WTC11 (cell line): Measurements from ENCODE around the gene CCSER2. TPM values are rescaled to one million over a fixed set of nuclear protein-coding genes. Genes with fewer than 3 reads are reported as not detected.
"Not testable (repeated sequence)": the region's sequence is repeated elsewhere in the genome, so short reads cannot be mapped to it uniquely, and the experiment has no call there.

Source experiments
- ATAC-seq: fragments of 200-7000 bp; cut with Tn5 transposase; 2 replicates; pipeline ENCODE4 v1.10.0; 2021; ENCODE audit warnings: mild to moderate bottlenecking, moderate library complexity
- CTCF ChIA-PET: fragments of 300-600 bp; sonication (Branson Sonifier 250); formaldehyde crosslinking; loops from one replicate; lab custom pipeline; 2021; ENCODE audit warnings: antibody characterized with exemption; lab: Charles Lee
- POLR2A ChIA-PET: fragments of 350-600 bp; sonication (Branson Sonifier 250); formaldehyde crosslinking; loops from one replicate; lab custom pipeline; 2021; ENCODE audit warnings: antibody characterized with exemption; lab: Charles Lee
- DNase-seq: peaks from one replicate; pipeline ENCODE4 v3.0.0; 2021; ENCODE audit warnings: low spot score
- H3K27ac Mint-ChIP-seq: 2 replicates; pipeline ENCODE4 v1.8.0; 2021; ENCODE audit warnings: mixed read lengths
- H3K27me3 Mint-ChIP-seq: 2 replicates; pipeline ENCODE4 v1.8.0; 2021; ENCODE audit warnings: low read depth, mild to moderate bottlenecking, moderate library complexity, mixed read lengths
- H3K36me3 Mint-ChIP-seq: 2 replicates; pipeline ENCODE4 v1.8.0; 2021; ENCODE audit warnings: mixed read lengths
- H3K4me1 Mint-ChIP-seq: 2 replicates; pipeline ENCODE4 v1.8.0; 2022; ENCODE audit warnings: mixed read lengths
- H3K4me3 Mint-ChIP-seq: 2 replicates; pipeline ENCODE4 v1.8.0; 2021; ENCODE audit warnings: mild to moderate bottlenecking, moderate library complexity, mixed read lengths
- H3K9me3 Mint-ChIP-seq: 2 replicates; pipeline ENCODE4 v1.8.0; 2021; ENCODE audit warnings: mixed read lengths
- ATF1 ChIP-seq: sonication (generic); formaldehyde crosslinking; IDR thresholded peaks from 2 replicates; pipeline ENCODE4 v1.8.1; 2023; ENCODE audit warnings: mild to moderate bottlenecking, moderate library complexity, missing genetic modification reagents
- GRHL2 ChIP-seq: fragments of 250-450 bp; sonication (Bioruptor Pico); IDR thresholded peaks from 2 replicates; pipeline ENCODE4 v1.8.0; 2022; ENCODE audit warnings: mild to moderate bottlenecking, moderate library complexity; ENCODE audit not compliant: insufficient replicate concordance, severe bottlenecking
- JUN ChIP-seq: sonication (generic); formaldehyde crosslinking; IDR thresholded peaks from 2 replicates; pipeline ENCODE4 v1.8.0; 2023; ENCODE audit warnings: mild to moderate bottlenecking, missing genetic modification reagents
- NR1H2 ChIP-seq: sonication (generic); formaldehyde crosslinking; IDR thresholded peaks from 2 replicates; pipeline ENCODE4 v1.9.0; 2021; ENCODE audit warnings: mild to moderate bottlenecking, moderate library complexity, missing genetic modification reagents
- TEAD1 ChIP-seq: sonication (generic); formaldehyde crosslinking; IDR thresholded peaks from 2 replicates; pipeline ENCODE4 v1.8.0; 2022; ENCODE audit warnings: mild to moderate bottlenecking, missing genetic modification reagents
- ZBTB21 ChIP-seq: sonication (generic); formaldehyde crosslinking; IDR thresholded peaks from 2 replicates; pipeline ENCODE4 v1.8.1; 2023; ENCODE audit warnings: mild to moderate bottlenecking, missing genetic modification reagents, borderline replicate concordance
- ZNF121 ChIP-seq: sonication (generic); formaldehyde crosslinking; IDR thresholded peaks from 2 replicates; pipeline ENCODE4 v1.8.0; 2023; ENCODE audit warnings: missing genetic modification reagents
- ZNF263 ChIP-seq: sonication (generic); formaldehyde crosslinking; IDR thresholded peaks from 2 replicates; pipeline ENCODE4 v1.8.1; 2022; ENCODE audit warnings: low read depth, mild to moderate bottlenecking, moderate library complexity, missing genetic modification reagents
- ZNF317 ChIP-seq: sonication (generic); formaldehyde crosslinking; IDR thresholded peaks from 2 replicates; pipeline ENCODE4 v1.8.1; 2023; ENCODE audit warnings: low read depth, mild to moderate bottlenecking, moderate library complexity, missing genetic modification reagents, borderline replicate concordance
- ZNF416 ChIP-seq: fragments of 250-450 bp; sonication (Bioruptor Pico); IDR thresholded peaks from 2 replicates; pipeline ENCODE4 v1.9.0; 2021; ENCODE audit warnings: mild to moderate bottlenecking, inconsistent platforms
- ZNF671 ChIP-seq: fragments of 250-450 bp; sonication (Bioruptor Pico); IDR thresholded peaks from 2 replicates; pipeline ENCODE4 v1.8.0; 2021; ENCODE audit warnings: mild to moderate bottlenecking
- total RNA-seq: library from RNA; stranded (reverse); gene quantifications from 3 replicates; pipeline ENCODE4 v1.2.3, GENCODE V29; 2021
- TF ChIP-seq, protein P1 (sequence below): sonication (generic); formaldehyde crosslinking; IDR thresholded peaks from 2 replicates; pipeline ENCODE4 v1.8.1; 2023; ENCODE audit warnings: mild to moderate bottlenecking, missing genetic modification reagents, borderline replicate concordance
- TF ChIP-seq, protein P2 (sequence below): sonication (generic); formaldehyde crosslinking; IDR thresholded peaks from 2 replicates; pipeline ENCODE4 v1.8.1; 2023; ENCODE audit warnings: mild to moderate bottlenecking, moderate library complexity, missing genetic modification reagents
- TF ChIP-seq, protein P3 (sequence below): sonication (generic); formaldehyde crosslinking; IDR thresholded peaks from 2 replicates; pipeline ENCODE4 v1.8.1; 2022; ENCODE audit warnings: missing genetic modification reagents, borderline replicate concordance
- TF ChIP-seq, protein P4 (sequence below): sonication (generic); formaldehyde crosslinking; IDR thresholded peaks from 2 replicates; pipeline ENCODE4 v1.8.0; 2022; ENCODE audit warnings: missing genetic modification reagents

Gene CCSER2
- total RNA-seq, 1 experiment from 2014 or later: 30.6 TPM

DNA sequence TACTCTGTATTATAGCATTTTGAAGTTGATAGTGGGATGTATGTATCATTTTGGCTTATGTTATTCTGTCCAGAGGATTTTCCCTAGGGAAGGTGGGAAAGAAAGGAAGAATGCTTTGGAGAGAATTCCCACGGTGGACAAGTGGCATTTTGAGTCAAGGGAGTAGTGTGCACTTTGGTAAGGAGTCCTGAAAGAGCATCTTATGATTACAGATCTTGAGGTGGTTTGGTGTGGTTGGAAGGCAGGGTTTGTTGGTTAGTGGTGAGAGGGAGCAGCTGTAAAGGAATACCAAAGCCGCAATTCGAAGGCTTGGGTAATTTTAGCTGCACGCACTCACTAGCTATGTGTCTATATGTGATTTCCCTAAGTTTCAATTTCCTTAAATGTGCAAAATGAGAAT, 16.1 kb downstream of the CCSER2 start (continued):
- TF ChIP-seq, protein P1, sequence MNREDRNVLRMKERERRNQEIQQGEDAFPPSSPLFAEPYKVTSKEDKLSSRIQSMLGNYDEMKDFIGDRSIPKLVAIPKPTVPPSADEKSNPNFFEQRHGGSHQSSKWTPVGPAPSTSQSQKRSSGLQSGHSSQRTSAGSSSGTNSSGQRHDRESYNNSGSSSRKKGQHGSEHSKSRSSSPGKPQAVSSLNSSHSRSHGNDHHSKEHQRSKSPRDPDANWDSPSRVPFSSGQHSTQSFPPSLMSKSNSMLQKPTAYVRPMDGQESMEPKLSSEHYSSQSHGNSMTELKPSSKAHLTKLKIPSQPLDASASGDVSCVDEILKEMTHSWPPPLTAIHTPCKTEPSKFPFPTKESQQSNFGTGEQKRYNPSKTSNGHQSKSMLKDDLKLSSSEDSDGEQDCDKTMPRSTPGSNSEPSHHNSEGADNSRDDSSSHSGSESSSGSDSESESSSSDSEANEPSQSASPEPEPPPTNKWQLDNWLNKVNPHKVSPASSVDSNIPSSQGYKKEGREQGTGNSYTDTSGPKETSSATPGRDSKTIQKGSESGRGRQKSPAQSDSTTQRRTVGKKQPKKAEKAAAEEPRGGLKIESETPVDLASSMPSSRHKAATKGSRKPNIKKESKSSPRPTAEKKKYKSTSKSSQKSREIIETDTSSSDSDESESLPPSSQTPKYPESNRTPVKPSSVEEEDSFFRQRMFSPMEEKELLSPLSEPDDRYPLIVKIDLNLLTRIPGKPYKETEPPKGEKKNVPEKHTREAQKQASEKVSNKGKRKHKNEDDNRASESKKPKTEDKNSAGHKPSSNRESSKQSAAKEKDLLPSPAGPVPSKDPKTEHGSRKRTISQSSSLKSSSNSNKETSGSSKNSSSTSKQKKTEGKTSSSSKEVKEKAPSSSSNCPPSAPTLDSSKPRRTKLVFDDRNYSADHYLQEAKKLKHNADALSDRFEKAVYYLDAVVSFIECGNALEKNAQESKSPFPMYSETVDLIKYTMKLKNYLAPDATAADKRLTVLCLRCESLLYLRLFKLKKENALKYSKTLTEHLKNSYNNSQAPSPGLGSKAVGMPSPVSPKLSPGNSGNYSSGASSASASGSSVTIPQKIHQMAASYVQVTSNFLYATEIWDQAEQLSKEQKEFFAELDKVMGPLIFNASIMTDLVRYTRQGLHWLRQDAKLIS (CRISPR knock-in tag): no peak

DNA sequence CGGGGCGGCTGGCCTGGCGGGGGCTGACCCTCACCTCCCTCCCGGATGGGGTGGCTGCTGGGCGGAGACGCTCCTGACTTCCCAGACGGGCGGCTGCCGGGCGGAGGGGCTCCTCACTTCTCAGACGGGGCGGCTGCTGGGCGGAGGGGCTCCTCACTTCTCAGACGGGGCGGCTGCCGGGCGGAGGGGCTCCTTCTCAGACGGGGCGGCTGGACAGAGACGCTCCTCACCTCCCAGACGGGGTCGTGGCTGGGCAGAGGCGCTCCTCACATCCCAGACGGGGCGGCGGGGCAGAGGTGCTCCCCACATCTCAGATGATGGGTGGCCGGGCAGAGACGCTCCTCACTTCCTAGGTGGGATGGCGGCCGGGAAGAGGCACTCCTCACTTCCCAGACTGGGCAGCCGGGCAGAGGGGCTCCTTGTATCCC, 19.2 kb downstream of the CCSER2 start:
- CTCF ChIA-PET, H3K27ac Mint-ChIP-seq, DNase-seq, POLR2A ChIA-PET, ATAC-seq, H3K4me3 Mint-ChIP-seq, H3K27me3 Mint-ChIP-seq: not testable (repeated sequence)
- H3K36me3 Mint-ChIP-seq: peaks cover 22% of the 10 kb centered on the region
- H3K9me3 Mint-ChIP-seq: peaks cover 16% of the 10 kb centered on the region
- peaks cover 30% of the 10 kb centered on the region for H3K4me1 Mint-ChIP-seq

DNA sequence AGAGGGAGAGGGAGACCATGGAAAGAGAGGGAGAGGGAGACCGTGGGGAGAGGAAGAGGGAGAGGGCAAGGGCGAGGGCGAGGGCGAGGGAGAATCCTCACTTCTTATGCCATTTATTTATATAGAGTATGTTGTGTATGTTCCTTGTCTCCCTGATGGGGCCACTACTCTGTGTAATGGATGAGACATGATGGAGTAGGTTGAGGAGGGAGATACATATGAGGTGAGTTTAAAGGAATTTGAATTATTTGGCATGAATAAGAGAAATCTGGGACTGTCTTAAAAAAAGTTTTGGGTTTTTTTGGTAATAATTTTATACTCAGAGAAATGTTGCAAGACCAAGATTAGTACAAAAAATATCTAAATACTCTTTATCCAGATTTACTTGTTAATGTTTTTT, 20.1 kb downstream of the CCSER2 start:
- Mint-ChIP-seq H3K27me3 (no peaks in the 10 kb centered on the region), H3K9me3 (peaks cover 16% of the 10 kb centered on the region)
- ATAC-seq: no peak
- TF ChIP-seq, protein P1 (CRISPR knock-in tag): no peak
- no peak for TF ChIP-seq JUN (CRISPR knock-in tag)
- TF ChIP-seq ZNF416 (CRISPR knock-in tag): no peak
- TF ChIP-seq, protein P2, sequence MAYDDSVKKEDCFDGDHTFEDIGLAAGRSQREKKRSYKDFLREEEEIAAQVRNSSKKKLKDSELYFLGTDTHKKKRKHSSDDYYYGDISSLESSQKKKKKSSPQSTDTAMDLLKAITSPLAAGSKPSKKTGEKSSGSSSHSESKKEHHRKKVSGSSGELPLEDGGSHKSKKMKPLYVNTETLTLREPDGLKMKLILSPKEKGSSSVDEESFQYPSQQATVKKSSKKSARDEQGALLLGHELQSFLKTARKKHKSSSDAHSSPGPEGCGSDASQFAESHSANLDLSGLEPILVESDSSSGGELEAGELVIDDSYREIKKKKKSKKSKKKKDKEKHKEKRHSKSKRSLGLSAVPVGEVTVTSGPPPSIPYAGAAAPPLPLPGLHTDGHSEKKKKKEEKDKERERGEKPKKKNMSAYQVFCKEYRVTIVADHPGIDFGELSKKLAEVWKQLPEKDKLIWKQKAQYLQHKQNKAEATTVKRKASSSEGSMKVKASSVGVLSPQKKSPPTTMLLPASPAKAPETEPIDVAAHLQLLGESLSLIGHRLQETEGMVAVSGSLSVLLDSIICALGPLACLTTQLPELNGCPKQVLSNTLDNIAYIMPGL: no peak
- no peak for TF ChIP-seq GRHL2
- no peak for TF ChIP-seq ZNF121 (CRISPR knock-in tag)
- no peak for TF ChIP-seq ZNF671 (CRISPR knock-in tag)
- TF ChIP-seq ATF1 (CRISPR knock-in tag): no peak
- no peak for TF ChIP-seq ZBTB21 (CRISPR knock-in tag)
- TF ChIP-seq, all 79 proteins: peak for 0
- Mint-ChIP-seq H3K27ac (no peak overlapping the region), H3K36me3 (peaks cover 22% of the 10 kb centered on the region), H3K4me3 (no peak overlapping the region), H3K4me1 (peaks cover 33% of the 10 kb centered on the region)
- no peak for DNase-seq
- ChIA-PET POLR2A (no interaction called here), CTCF (interaction anchor here (1.2 kb wide), 1 partner anchor 189 kb away, joined by 4 read pairs; no protein-coding TSS in a partner anchor)

DNA sequence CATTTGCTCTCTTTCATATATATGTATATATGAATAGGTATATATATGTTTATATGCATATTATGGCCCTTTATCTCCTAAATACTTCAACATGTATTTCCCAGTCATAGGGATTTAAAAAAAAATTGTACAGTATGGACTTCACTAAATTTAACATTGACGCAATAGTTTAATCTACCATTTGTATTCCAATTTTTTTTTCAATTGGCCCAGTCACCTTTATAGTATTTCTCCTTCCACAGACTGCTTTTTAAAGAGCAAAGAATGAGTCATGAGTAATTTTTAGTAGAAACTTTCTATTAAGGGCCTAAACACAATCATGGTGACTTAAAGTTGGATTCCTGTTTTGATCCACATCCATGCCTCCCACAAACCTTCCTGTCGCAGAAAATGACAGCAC, 20.5 kb downstream of the CCSER2 start:
- H3K9me3 Mint-ChIP-seq: peaks cover 16% of the 10 kb centered on the region
- no peak for DNase-seq
- H3K27me3 Mint-ChIP-seq: no peaks in the 10 kb centered on the region
- ChIA-PET POLR2A (no interaction called here), CTCF (interaction anchor here (1.2 kb wide), 1 partner anchor 188 kb away, joined by 4 read pairs; no protein-coding TSS in a partner anchor)
- ATAC-seq: no peak
- peaks cover 38% of the 10 kb centered on the region for H3K4me1 Mint-ChIP-seq
- peaks cover 22% of the 10 kb centered on the region for H3K36me3 Mint-ChIP-seq
- H3K4me3 Mint-ChIP-seq: no peak overlapping the region
- no peak overlapping the region for H3K27ac Mint-ChIP-seq
- TF ChIP-seq ZNF416 (CRISPR knock-in tag) (no peak), ZNF317 (no peak), ZNF263 (CRISPR knock-in tag) (no peak), NR1H2 (no peak), TEAD1 (CRISPR knock-in tag) (no peak)
- TF ChIP-seq, protein P3, sequence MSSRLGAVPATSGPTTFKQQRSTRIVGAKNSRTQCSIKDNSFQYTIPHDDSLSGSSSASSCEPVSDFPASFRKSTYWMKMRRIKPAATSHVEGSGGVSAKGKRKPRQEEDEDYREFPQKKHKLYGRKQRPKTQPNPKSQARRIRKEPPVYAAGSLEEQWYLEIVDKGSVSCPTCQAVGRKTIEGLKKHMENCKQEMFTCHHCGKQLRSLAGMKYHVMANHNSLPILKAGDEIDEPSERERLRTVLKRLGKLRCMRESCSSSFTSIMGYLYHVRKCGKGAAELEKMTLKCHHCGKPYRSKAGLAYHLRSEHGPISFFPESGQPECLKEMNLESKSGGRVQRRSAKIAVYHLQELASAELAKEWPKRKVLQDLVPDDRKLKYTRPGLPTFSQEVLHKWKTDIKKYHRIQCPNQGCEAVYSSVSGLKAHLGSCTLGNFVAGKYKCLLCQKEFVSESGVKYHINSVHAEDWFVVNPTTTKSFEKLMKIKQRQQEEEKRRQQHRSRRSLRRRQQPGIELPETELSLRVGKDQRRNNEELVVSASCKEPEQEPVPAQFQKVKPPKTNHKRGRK (CRISPR knock-in tag): no peak
- TF ChIP-seq, protein P4, sequence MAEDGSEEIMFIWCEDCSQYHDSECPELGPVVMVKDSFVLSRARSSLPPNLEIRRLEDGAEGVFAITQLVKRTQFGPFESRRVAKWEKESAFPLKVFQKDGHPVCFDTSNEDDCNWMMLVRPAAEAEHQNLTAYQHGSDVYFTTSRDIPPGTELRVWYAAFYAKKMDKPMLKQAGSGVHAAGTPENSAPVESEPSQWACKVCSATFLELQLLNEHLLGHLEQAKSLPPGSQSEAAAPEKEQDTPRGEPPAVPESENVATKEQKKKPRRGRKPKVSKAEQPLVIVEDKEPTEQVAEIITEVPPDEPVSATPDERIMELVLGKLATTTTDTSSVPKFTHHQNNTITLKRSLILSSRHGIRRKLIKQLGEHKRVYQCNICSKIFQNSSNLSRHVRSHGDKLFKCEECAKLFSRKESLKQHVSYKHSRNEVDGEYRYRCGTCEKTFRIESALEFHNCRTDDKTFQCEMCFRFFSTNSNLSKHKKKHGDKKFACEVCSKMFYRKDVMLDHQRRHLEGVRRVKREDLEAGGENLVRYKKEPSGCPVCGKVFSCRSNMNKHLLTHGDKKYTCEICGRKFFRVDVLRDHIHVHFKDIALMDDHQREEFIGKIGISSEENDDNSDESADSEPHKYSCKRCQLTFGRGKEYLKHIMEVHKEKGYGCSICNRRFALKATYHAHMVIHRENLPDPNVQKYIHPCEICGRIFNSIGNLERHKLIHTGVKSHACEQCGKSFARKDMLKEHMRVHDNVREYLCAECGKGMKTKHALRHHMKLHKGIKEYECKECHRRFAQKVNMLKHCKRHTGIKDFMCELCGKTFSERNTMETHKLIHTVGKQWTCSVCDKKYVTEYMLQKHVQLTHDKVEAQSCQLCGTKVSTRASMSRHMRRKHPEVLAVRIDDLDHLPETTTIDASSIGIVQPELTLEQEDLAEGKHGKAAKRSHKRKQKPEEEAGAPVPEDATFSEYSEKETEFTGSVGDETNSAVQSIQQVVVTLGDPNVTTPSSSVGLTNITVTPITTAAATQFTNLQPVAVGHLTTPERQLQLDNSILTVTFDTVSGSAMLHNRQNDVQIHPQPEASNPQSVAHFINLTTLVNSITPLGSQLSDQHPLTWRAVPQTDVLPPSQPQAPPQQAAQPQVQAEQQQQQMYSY (CRISPR knock-in tag): no peak
